ENCODE measurements around the gene KRTAP10-4.

- TF ChIP-seq CTCF (IDR thresholded peaks at IDR 0.05) = no peak
- TF ChIP-seq POLR2AphosphoS5 (IDR thresholded peaks at IDR 0.05) = no peak
Observed at GRCh38 chr21:44611551-44611950, 38.0 kb downstream of the KRTAP10-4 start.

Measured in prostate gland (tissue), 2 donors.